Cortex of kidney (tissue), 1 donor: ENCODE measurements around the gene CAB39L.
"Not testable (repeated sequence)": the region's sequence is repeated elsewhere in the genome, so short reads cannot be mapped to it uniquely, and the experiment has no call there.

Experiments used
- DNase-seq: peaks from one replicate; lab custom pipeline; 2025; lab: John Stamatoyannopoulos, UW

Gene CAB39L

GRCh38 chr13:49310251-49310650 lies 133.6 kb downstream of the CAB39L start:
- DNase-seq, result no peak

- DNase-seq, result no peak
These were observed 134.9 kb downstream of the CAB39L start for GRCh38 chr13:49308921-49309408.

- DNase-seq, result no peak
These were observed 135.6 kb downstream of the CAB39L start for GRCh38 chr13:49308097-49308875.

GRCh38 chr13:49307365-49307764 lies 136.5 kb downstream of the CAB39L start:
- DNase-seq, result no peak

GRCh38 chr13:49305792-49306425 lies 138.0 kb downstream of the CAB39L start:
- no peak for DNase-seq

- no peak for DNase-seq
These were observed 138.8 kb downstream of the CAB39L start for GRCh38 chr13:49304763-49305700.

- no peak for DNase-seq
These were observed 139.5 kb downstream of the CAB39L start for GRCh38 chr13:49304356-49304755.

GRCh38 chr13:49303533-49304252 lies 140.2 kb downstream of the CAB39L start:
- DNase-seq, result no peak

- DNase-seq, result no peak
These were observed 141.0 kb downstream of the CAB39L start for GRCh38 chr13:49302817-49303216.

- DNase-seq, result no peak
These were observed 141.6 kb downstream of the CAB39L start for GRCh38 chr13:49302222-49302621.

GRCh38 chr13:49300739-49301589 lies 142.9 kb downstream of the CAB39L start:
- no peak for DNase-seq

GRCh38 chr13:49300276-49300675 lies 143.6 kb downstream of the CAB39L start:
- DNase-seq, result no peak

- DNase-seq, result no peak
These were observed 144.8 kb downstream of the CAB39L start for GRCh38 chr13:49298903-49299605.

- DNase-seq, result no peak
These were observed 145.4 kb downstream of the CAB39L start for GRCh38 chr13:49298416-49298815.

GRCh38 chr13:49297338-49297737 lies 146.5 kb downstream of the CAB39L start:
- no peak for DNase-seq

- DNase-seq, result no peak
These were observed 147.2 kb downstream of the CAB39L start for GRCh38 chr13:49296659-49297058.

- no peak for DNase-seq
These were observed 148.6 kb downstream of the CAB39L start for GRCh38 chr13:49295244-49295643.

GRCh38 chr13:49294723-49295122 lies 149.1 kb downstream of the CAB39L start:
- DNase-seq, result not testable (repeated sequence)

- no peak for DNase-seq
These were observed 150.9 kb downstream of the CAB39L start for GRCh38 chr13:49292742-49293486.
